ENCODE data around the gene UNC5C. TPM values are rescaled to one million over a fixed set of nuclear protein-coding genes. Genes with fewer than 3 reads are reported as not detected.

The UNC5C gene
- total RNA-seq, 1 donor from 2014 or later, result 0.97 TPM

DNA sequence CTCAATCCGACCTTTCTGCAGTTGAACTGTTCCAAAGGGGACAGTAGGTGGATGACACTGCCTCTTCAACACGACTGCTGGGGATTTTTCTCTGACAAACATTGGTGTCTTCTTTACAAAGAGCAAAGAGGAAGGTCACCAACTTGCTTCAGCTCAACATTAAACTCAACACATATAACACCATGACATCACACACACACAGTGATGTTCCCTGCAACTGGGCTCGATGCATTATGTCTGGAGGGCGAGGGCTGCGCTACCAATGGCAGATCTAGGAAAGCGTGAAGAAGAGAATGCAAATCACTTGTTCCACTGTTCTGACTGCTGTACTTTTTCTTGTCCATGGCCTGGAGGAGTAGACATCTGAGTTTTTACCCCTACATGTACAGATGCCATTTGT is 385.9 kb downstream of the UNC5C start:
- DNase-seq (ENCODE audit: low spot score), result no peak
- Mint-ChIP-seq H3K4me3 (ENCODE audit: unreplicated experiment) (no peak overlapping the region), H3K36me3 (ENCODE audit: low read depth, unreplicated experiment) (no peaks in the 10 kb centered on the region), H3K27me3 (ENCODE audit: unreplicated experiment) (no peaks in the 10 kb centered on the region), H3K9me3 (ENCODE audit: unreplicated experiment) (no peaks in the 10 kb centered on the region), H3K4me1 (ENCODE audit: unreplicated experiment) (no peaks in the 10 kb centered on the region), H3K27ac (ENCODE audit: unreplicated experiment) (no peak overlapping the region)
- TF ChIP-seq, protein P1, sequence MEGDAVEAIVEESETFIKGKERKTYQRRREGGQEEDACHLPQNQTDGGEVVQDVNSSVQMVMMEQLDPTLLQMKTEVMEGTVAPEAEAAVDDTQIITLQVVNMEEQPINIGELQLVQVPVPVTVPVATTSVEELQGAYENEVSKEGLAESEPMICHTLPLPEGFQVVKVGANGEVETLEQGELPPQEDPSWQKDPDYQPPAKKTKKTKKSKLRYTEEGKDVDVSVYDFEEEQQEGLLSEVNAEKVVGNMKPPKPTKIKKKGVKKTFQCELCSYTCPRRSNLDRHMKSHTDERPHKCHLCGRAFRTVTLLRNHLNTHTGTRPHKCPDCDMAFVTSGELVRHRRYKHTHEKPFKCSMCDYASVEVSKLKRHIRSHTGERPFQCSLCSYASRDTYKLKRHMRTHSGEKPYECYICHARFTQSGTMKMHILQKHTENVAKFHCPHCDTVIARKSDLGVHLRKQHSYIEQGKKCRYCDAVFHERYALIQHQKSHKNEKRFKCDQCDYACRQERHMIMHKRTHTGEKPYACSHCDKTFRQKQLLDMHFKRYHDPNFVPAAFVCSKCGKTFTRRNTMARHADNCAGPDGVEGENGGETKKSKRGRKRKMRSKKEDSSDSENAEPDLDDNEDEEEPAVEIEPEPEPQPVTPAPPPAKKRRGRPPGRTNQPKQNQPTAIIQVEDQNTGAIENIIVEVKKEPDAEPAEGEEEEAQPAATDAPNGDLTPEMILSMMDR (IDR thresholded peaks at IDR 0.05; ENCODE audit: unreplicated experiment), result no peak

DNA sequence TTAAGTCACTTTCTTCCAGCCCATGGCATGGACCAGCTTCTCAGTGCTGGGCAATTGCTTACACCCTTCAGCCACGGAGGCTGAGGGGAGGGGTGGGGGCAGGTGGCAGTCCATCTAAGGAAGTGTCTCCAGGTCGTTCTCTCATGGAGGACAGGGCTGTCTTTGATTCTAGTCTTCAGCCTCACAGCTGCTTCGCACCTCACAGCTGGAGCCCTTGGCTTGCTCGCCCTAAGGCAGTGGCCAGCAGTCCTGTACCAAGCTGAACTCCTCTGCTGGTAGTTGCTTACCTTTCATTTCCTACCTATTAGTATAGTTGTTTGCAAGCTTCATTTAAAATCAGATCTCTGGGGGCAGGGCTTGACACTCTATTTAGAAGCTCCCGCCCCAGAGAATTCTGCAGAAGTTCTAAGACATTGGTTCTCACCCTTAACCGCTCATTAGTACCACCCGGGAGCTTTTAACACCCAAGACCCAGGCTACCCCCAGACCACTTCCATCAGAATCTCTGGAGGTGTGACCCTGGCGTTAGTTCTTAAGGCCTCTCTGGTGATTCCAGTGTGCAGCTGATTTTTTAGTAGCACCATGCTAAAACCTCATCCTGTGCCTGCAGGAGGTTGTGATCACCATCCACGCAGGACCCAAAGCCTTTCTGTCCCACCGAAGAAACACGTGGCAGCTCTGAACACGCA is 386.8 kb downstream of the UNC5C start:
- no peaks in the 10 kb centered on the region for H3K27me3 Mint-ChIP-seq (ENCODE audit: unreplicated experiment)
- no peaks in the 10 kb centered on the region for H3K4me1 Mint-ChIP-seq (ENCODE audit: unreplicated experiment)
- no peaks in the 10 kb centered on the region for H3K36me3 Mint-ChIP-seq (ENCODE audit: low read depth, unreplicated experiment)
- no peak overlapping the region for H3K27ac Mint-ChIP-seq (ENCODE audit: unreplicated experiment)
- no peak for DNase-seq (ENCODE audit: low spot score)
- H3K9me3 Mint-ChIP-seq (ENCODE audit: unreplicated experiment), result no peaks in the 10 kb centered on the region
- TF ChIP-seq, protein P1 (IDR thresholded peaks at IDR 0.05; ENCODE audit: unreplicated experiment), result no peak
- H3K4me3 Mint-ChIP-seq (ENCODE audit: unreplicated experiment), result no peak overlapping the region

DNA sequence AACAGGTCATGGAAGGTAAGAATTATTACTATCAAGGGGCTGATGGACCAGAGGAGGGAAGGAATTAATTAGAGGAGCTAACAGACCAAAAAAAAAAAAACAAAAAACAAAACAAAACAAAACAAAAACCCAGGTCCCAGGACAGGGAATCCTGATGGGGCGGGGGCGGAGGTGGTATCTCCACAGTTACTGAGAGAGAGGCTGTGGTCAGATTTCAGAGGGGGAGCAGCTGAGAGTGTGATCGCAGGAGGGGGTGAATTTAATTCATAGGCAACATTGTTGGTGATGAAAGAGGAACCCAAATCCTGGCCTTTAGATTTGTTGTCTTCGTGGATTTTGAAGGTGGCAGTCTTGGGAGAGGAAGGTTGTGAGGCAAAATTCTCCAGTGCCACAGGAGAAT is 389.4 kb downstream of the UNC5C start:
- H3K9me3 Mint-ChIP-seq (ENCODE audit: unreplicated experiment), result no peaks in the 10 kb centered on the region
- no peaks in the 10 kb centered on the region for H3K27me3 Mint-ChIP-seq (ENCODE audit: unreplicated experiment)
- no peaks in the 10 kb centered on the region for H3K36me3 Mint-ChIP-seq (ENCODE audit: low read depth, unreplicated experiment)
- no peak overlapping the region for H3K4me3 Mint-ChIP-seq (ENCODE audit: unreplicated experiment)
- H3K4me1 Mint-ChIP-seq (ENCODE audit: unreplicated experiment), result no peaks in the 10 kb centered on the region
- TF ChIP-seq, protein P1 (IDR thresholded peaks at IDR 0.05; ENCODE audit: unreplicated experiment), result no peak
- DNase-seq (ENCODE audit: low spot score), result no peak
- no peak overlapping the region for H3K27ac Mint-ChIP-seq (ENCODE audit: unreplicated experiment)

DNA sequence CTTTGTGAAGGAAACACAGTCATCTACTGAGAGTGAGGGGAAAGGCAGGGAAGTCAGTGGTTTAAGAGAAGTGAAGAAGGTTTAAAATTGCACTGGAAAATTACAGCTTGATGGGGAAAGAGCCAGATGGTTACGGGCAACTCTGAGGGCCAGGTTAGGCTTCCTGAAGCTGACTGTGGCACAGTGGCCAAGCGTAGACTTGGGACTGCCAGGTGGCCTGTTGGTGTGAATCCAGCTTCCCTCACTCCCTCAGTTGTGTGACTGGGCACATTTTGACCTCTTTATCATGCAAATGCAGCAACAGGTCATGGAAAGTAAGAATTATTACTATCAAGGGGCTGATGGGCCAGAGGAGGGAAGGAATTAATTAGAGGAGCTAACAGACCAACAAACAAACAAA is 390.1 kb downstream of the UNC5C start:
- no peaks in the 10 kb centered on the region for H3K36me3 Mint-ChIP-seq (ENCODE audit: low read depth, unreplicated experiment)
- DNase-seq (ENCODE audit: low spot score), result no peak
- no peaks in the 10 kb centered on the region for H3K4me1 Mint-ChIP-seq (ENCODE audit: unreplicated experiment)
- no peak overlapping the region for H3K4me3 Mint-ChIP-seq (ENCODE audit: unreplicated experiment)
- TF ChIP-seq, protein P1 (IDR thresholded peaks at IDR 0.05; ENCODE audit: unreplicated experiment), result no peak
- no peaks in the 10 kb centered on the region for H3K9me3 Mint-ChIP-seq (ENCODE audit: unreplicated experiment)
- no peaks in the 10 kb centered on the region for H3K27me3 Mint-ChIP-seq (ENCODE audit: unreplicated experiment)
- no peak overlapping the region for H3K27ac Mint-ChIP-seq (ENCODE audit: unreplicated experiment)

DNA sequence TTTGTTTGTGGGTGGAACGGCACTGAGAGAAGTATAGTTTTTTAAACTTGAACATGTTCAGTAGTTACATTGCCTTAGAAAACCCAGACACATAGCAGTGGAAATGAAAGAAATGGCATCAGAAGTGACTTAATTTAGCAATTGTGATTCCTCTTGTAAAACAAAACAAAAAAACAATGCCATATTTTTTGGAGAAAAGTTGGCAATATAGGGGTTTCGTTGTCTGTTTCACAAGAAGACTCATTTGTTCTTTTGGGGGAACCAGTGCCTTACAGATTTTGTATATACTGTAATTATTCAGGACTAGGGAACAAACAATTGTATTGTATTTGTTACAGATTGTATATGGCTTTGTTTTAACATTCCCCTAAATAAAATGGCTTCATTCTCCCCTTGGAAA is 390.7 kb downstream of the UNC5C start:
- TF ChIP-seq, protein P1 (IDR thresholded peaks at IDR 0.05; ENCODE audit: unreplicated experiment), result no peak
- Mint-ChIP-seq H3K27me3 (ENCODE audit: unreplicated experiment) (no peaks in the 10 kb centered on the region), H3K4me3 (ENCODE audit: unreplicated experiment) (no peak overlapping the region), H3K9me3 (ENCODE audit: unreplicated experiment) (no peaks in the 10 kb centered on the region), H3K36me3 (ENCODE audit: low read depth, unreplicated experiment) (no peaks in the 10 kb centered on the region), H3K4me1 (ENCODE audit: unreplicated experiment) (no peaks in the 10 kb centered on the region), H3K27ac (ENCODE audit: unreplicated experiment) (no peak overlapping the region)
- DNase-seq (ENCODE audit: low spot score), result no peak
